ENCODE results near the gene CCDC148.

CCDC148 gene

DNA sequence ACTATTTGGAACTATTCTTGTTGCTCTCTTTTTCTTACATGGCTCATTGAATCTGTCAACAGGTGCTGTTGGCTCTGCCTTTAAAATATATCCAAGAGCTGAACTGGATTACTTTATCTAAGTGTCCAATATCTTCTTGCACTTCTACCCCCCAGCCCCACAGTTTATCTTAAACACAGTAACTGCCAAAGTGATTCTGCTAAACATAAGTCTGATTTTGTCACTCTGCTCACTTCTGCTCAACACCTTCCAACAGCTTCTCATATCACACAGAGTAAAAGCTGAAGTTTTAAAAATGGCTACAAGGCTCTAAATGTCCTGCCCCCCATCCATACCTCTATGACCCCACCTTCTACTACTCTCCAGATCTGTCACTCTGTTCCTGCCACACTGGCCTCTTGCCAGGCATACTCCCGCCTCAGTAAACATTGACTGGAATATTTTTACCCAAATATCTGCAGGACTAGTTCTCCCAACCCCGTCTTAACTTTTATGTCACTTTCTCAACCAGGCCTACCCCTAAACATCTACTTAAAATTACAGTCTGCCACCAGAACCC lies 130.7 kb downstream of the CCDC148 start:
- POLR2A ChIA-PET = no interaction called here
- CTCF ChIA-PET = no interaction called here
- Histone ChIP-seq H3K4me3 (ENCODE audit: low read depth, low read length) (no peak overlapping the region), H3K36me3 (ENCODE audit: control insufficient read depth in 2 of 2, insufficient read depth in 1 of 2, low read length in 2 of 2) (no peaks in the 10 kb centered on the region), H3K27ac (ENCODE audit: extremely low read depth, low read depth, low read length) (no peak overlapping the region), H3K4me1 (ENCODE audit: control insufficient read depth, insufficient read depth, low read length) (no peaks in the 10 kb centered on the region), H3K9me3 (ENCODE audit: control insufficient read depth, insufficient read depth, low read depth, low read length) (no peaks in the 10 kb centered on the region)
- TF ChIP-seq ZNF510 (tag by site-specific recombination; IDR thresholded peaks at IDR 0.05; ENCODE audit: insufficient replicate concordance) (no peak), SCRT2 (tag by site-specific recombination; IDR thresholded peaks at IDR 0.05) (peak; percentile 26; the same call in 1 of the 2 replicates)

DNA sequence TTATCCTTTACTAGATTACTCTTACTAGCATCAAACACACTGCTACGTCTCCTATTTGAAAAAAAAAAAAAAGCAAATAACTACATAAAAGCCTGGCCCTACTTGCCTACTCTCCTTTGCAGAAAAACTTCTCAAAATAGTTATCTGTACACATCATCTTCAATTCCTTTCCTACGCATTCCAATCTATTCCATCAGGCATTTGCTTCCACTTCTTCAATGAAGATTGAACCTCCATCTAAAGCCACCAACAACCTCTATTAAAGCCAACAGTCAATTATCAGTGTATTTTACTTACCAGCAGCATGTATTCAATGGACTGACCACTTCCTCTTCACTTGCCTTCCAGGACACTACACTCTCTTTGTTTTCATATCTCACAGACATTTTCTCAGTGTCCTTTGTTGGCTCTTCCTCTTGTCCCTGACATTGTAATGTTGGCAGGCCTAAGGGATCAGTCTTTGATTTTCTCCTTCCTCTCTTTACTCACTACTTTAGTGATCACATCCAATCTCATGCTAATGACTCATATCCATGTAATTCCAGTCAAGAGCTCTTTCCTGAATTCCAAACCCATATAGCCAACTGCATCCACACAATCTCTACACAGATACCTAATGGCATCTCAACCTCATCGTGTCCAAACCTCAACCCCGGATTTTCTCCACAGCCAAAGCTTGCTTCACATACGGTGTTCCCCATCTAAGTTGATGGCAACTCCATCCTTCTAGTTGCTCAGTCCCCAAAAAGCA lies 131.3 kb downstream of the CCDC148 start:
- CTCF ChIA-PET = no interaction called here
- Histone ChIP-seq H3K27ac (ENCODE audit: extremely low read depth, low read depth, low read length) (no peak overlapping the region), H3K9me3 (ENCODE audit: control insufficient read depth, insufficient read depth, low read depth, low read length) (no peaks in the 10 kb centered on the region), H3K4me3 (ENCODE audit: low read depth, low read length) (no peak overlapping the region), H3K36me3 (ENCODE audit: control insufficient read depth in 2 of 2, insufficient read depth in 1 of 2, low read length in 2 of 2) (no peaks in the 10 kb centered on the region), H3K4me1 (ENCODE audit: control insufficient read depth, insufficient read depth, low read length) (no peaks in the 10 kb centered on the region)
- TF ChIP-seq ZNF664 (tag by site-specific recombination; IDR thresholded peaks at IDR 0.05) (no peak), HOXC10 (CRISPR knock-in tag; IDR thresholded peaks at IDR 0.05) (no peak), ZNF707 (tag by site-specific recombination; IDR thresholded peaks at IDR 0.05) (no peak), ZXDB (tag by site-specific recombination; IDR thresholded peaks at IDR 0.05) (no peak), ZNF560 (tag by site-specific recombination; IDR thresholded peaks at IDR 0.05; ENCODE audit: borderline replicate concordance) (no peak), ZNF114 (tag by site-specific recombination; IDR thresholded peaks at IDR 0.05) (no peak), ZNF140 (tag by site-specific recombination; IDR thresholded peaks at IDR 0.05) (no peak), ZNF561 (tag by site-specific recombination; IDR thresholded peaks at IDR 0.05; ENCODE audit: borderline replicate concordance) (no peak), YY2 (tag by site-specific recombination; IDR thresholded peaks at IDR 0.05) (no peak), ZNF544 (tag by site-specific recombination; IDR thresholded peaks at IDR 0.05) (no peak), SP7 (tag by site-specific recombination; IDR thresholded peaks at IDR 0.05) (no peak), ZNF548 (tag by site-specific recombination; IDR thresholded peaks at IDR 0.05) (no peak)
- TF ChIP-seq, protein P1, sequence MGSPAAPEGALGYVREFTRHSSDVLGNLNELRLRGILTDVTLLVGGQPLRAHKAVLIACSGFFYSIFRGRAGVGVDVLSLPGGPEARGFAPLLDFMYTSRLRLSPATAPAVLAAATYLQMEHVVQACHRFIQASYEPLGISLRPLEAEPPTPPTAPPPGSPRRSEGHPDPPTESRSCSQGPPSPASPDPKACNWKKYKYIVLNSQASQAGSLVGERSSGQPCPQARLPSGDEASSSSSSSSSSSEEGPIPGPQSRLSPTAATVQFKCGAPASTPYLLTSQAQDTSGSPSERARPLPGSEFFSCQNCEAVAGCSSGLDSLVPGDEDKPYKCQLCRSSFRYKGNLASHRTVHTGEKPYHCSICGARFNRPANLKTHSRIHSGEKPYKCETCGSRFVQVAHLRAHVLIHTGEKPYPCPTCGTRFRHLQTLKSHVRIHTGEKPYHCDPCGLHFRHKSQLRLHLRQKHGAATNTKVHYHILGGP (tag by site-specific recombination; IDR thresholded peaks at IDR 0.05) = no peak
- TF ChIP-seq, protein P2, sequence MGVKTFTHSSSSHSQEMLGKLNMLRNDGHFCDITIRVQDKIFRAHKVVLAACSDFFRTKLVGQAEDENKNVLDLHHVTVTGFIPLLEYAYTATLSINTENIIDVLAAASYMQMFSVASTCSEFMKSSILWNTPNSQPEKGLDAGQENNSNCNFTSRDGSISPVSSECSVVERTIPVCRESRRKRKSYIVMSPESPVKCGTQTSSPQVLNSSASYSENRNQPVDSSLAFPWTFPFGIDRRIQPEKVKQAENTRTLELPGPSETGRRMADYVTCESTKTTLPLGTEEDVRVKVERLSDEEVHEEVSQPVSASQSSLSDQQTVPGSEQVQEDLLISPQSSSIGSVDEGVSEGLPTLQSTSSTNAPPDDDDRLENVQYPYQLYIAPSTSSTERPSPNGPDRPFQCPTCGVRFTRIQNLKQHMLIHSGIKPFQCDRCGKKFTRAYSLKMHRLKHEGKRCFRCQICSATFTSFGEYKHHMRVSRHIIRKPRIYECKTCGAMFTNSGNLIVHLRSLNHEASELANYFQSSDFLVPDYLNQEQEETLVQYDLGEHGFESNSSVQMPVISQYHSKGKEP (tag by site-specific recombination; IDR thresholded peaks at IDR 0.05) = no peak
- POLR2A ChIA-PET = no interaction called here

DNA sequence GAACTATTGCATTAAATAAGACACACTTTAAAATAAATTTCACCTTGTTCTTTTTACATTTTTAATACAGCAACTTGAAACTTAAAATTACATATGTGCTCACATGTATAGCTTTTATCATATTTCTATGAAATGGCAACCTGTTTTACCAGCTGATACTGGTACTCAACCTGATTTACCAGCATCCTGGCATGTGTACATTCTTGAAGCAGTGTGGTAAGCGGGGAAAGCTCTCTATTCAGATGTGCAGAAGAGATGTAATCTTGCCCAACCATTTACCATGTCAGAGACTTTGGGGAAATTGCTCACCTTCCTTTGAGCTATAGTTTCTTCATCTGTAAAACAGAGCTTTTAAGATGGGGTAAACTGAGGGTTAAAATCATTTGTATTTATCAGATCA lies 133.2 kb downstream of the CCDC148 start:
- Histone ChIP-seq H3K9me3 (ENCODE audit: control insufficient read depth, insufficient read depth, low read depth, low read length) (no peaks in the 10 kb centered on the region), H3K4me3 (ENCODE audit: low read depth, low read length) (no peak overlapping the region), H3K27ac (ENCODE audit: extremely low read depth, low read depth, low read length) (no peak overlapping the region), H3K36me3 (ENCODE audit: control insufficient read depth in 2 of 2, insufficient read depth in 1 of 2, low read length in 2 of 2) (no peaks in the 10 kb centered on the region), H3K4me1 (ENCODE audit: control insufficient read depth, insufficient read depth, low read length) (no peaks in the 10 kb centered on the region)
- TF ChIP-seq REPIN1 (tag by site-specific recombination; IDR thresholded peaks at IDR 0.05; ENCODE audit: low read depth) (no peak), ZNF221 (tag by site-specific recombination; IDR thresholded peaks at IDR 0.05; ENCODE audit: borderline replicate concordance) (no peak), ZNF404 (tag by site-specific recombination; IDR thresholded peaks at IDR 0.05) (no peak), SALL2 (tag by site-specific recombination; IDR thresholded peaks at IDR 0.05; ENCODE audit: borderline replicate concordance) (no peak), KLF7 (tag by site-specific recombination; IDR thresholded peaks at IDR 0.05; ENCODE audit: borderline replicate concordance) (no peak), ZNF19 (tag by site-specific recombination; IDR thresholded peaks at IDR 0.05; ENCODE audit: low read depth) (no peak), BCL11B (tag by site-specific recombination; IDR thresholded peaks at IDR 0.05; ENCODE audit: low read depth) (no peak), ZNF510 (tag by site-specific recombination; IDR thresholded peaks at IDR 0.05; ENCODE audit: insufficient replicate concordance) (no peak), ZNF48 (tag by site-specific recombination; IDR thresholded peaks at IDR 0.05) (no peak), ZFP37 (tag by site-specific recombination; IDR thresholded peaks at IDR 0.05) (no peak)
- TF ChIP-seq, protein P3, sequence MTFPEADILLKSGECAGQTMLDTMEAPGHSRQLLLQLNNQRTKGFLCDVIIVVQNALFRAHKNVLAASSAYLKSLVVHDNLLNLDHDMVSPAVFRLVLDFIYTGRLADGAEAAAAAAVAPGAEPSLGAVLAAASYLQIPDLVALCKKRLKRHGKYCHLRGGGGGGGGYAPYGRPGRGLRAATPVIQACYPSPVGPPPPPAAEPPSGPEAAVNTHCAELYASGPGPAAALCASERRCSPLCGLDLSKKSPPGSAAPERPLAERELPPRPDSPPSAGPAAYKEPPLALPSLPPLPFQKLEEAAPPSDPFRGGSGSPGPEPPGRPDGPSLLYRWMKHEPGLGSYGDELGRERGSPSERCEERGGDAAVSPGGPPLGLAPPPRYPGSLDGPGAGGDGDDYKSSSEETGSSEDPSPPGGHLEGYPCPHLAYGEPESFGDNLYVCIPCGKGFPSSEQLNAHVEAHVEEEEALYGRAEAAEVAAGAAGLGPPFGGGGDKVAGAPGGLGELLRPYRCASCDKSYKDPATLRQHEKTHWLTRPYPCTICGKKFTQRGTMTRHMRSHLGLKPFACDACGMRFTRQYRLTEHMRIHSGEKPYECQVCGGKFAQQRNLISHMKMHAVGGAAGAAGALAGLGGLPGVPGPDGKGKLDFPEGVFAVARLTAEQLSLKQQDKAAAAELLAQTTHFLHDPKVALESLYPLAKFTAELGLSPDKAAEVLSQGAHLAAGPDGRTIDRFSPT (tag by site-specific recombination; IDR thresholded peaks at IDR 0.05) = no peak
- ChIA-PET CTCF (no interaction called here), POLR2A (no interaction called here)
